ENCODE data around the gene MACROD2.
A peak's percentile ranks its signal among the peaks of the same experiment; 100 is the strongest.

The MACROD2 gene

DNA sequence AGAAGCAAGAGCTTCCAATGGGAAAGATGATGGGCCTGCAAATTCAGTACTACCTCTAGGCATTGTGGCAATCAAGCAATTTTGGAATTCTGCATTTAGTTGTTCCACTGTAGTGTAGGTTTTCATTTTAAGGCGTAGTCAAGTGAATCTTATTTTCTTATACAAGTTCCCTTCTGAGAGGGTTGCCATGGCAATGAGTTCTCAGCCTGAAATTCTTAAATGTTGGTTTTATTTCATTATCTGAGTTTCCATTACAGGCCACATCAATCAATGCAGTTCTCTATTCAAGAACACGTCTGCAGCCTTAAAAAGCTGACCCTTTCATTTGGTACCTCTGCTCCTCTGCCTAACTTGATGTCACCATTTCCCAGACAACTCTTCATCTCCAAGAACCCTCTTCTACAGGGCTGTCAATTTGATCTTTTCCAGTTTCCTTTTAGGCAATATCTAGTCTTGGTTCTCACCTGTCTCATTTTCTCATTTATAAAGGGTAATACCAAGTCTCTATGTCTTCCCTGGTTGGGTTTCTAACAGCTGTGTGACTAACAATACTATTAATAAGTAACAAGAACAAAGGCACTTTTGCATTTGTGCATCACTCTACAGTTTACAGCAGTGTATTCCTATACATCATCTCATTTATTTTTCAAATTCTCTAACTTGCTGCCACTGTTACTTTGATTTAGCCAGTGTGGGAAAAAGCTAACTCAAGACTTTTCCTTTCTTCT is 1240.3 kb downstream of the MACROD2 start:
- DNase-seq (ENCODE audit: low read depth, low spot score): no peak
- H3K36me3 ChIP-seq (ENCODE audit: insufficient read depth, insufficient read length, low read length): no peaks in the 10 kb centered on the region
- no peak overlapping the region for H3K9ac ChIP-seq (ENCODE audit: insufficient read length, low read depth)
- H3K4me3 ChIP-seq (ENCODE audit: insufficient read length, low read depth): no peak overlapping the region
- TF ChIP-seq SUZ12 (IDR thresholded peaks at IDR 0.05; ENCODE audit: extremely low read depth, insufficient read depth, insufficient read length): no peak
- no peak for TF ChIP-seq YY1 (IDR thresholded peaks at IDR 0.05; ENCODE audit: insufficient read depth, insufficient read length)
- no peak for TF ChIP-seq ZNF274 (IDR thresholded peaks at IDR 0.05; ENCODE audit: low read depth, low read length)
- H3K9me3 ChIP-seq (ENCODE audit: insufficient read depth, low read length): no peaks in the 10 kb centered on the region
- H3K27me3 ChIP-seq (ENCODE audit: insufficient read depth, insufficient read length): no peaks in the 10 kb centered on the region
- H3K4me1 ChIP-seq (ENCODE audit: insufficient read depth, insufficient read length): no peaks in the 10 kb centered on the region

DNA sequence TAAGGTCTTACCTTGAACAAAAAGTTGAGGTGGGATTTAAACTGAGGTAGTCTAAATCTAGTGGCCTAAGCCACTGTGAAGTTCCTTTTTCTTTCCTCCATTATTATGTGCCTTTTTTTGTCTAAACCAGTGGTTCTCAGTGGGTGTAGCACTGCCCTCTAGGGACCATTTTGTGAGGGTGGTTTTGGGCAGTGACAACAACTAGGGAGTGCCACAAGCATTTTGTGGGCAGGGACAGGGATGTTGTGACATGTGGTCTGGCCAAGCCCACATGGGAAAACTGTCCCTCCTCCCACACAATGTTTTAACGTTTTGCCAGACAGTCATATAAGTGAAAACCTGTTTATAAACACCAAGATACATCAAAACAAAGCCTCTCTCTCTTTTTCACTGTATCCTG is 1241.5 kb downstream of the MACROD2 start:
- H3K9ac ChIP-seq (ENCODE audit: insufficient read length, low read depth): no peak overlapping the region
- no peaks in the 10 kb centered on the region for H3K4me1 ChIP-seq (ENCODE audit: insufficient read depth, insufficient read length)
- no peaks in the 10 kb centered on the region for H3K36me3 ChIP-seq (ENCODE audit: insufficient read depth, insufficient read length, low read length)
- no peak overlapping the region for H3K4me3 ChIP-seq (ENCODE audit: insufficient read length, low read depth)
- no peaks in the 10 kb centered on the region for H3K27me3 ChIP-seq (ENCODE audit: insufficient read depth, insufficient read length)
- H3K9me3 ChIP-seq (ENCODE audit: insufficient read depth, low read length): no peaks in the 10 kb centered on the region
- TF ChIP-seq ZNF274 (IDR thresholded peaks at IDR 0.05; ENCODE audit: low read depth, low read length) (no peak), SUZ12 (IDR thresholded peaks at IDR 0.05; ENCODE audit: extremely low read depth, insufficient read depth, insufficient read length) (no peak), YY1 (IDR thresholded peaks at IDR 0.05; ENCODE audit: insufficient read depth, insufficient read length) (no peak)
- DNase-seq (ENCODE audit: low read depth, low spot score): peak; percentile 30

DNA sequence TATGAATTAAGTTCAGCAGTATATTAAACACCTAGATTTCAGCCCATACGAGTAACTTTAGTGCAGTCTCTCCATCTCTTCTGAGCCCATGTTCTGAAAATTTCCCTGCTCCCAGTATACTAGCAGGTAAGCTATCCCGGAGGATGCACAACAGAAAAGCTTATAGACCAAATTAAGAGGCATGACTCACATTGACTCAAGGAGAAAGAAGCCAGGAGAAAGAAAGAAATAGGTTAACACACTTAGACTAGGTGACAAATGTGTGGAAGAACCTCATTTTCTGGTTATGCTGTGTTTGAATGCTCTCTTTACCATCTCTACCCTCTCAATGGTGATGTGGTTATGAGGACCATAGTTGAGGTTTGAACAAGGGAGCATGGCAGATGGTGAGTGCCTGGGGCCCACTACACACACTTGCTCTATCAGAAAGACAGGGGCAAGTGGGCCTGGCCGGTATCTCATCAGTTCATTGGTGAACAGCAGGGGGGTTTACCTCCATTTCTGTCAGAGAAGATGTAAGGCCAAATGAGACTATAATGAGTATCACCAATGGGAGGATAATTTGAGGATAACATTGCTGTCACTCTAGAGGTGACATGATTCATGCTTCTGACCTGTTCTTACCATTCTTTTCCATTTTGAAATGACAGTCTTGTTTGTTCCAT is 1244.4 kb downstream of the MACROD2 start:
- Histone ChIP-seq H3K9ac (ENCODE audit: insufficient read length, low read depth) (no peak overlapping the region), H3K9me3 (ENCODE audit: insufficient read depth, low read length) (no peaks in the 10 kb centered on the region), H3K4me1 (ENCODE audit: insufficient read depth, insufficient read length) (no peaks in the 10 kb centered on the region), H3K4me3 (ENCODE audit: insufficient read length, low read depth) (no peak overlapping the region), H3K36me3 (ENCODE audit: insufficient read depth, insufficient read length, low read length) (no peaks in the 10 kb centered on the region), H3K27me3 (ENCODE audit: insufficient read depth, insufficient read length) (no peaks in the 10 kb centered on the region)
- TF ChIP-seq ZNF274 (IDR thresholded peaks at IDR 0.05; ENCODE audit: low read depth, low read length): no peak
- no peak for TF ChIP-seq YY1 (IDR thresholded peaks at IDR 0.05; ENCODE audit: insufficient read depth, insufficient read length)
- TF ChIP-seq SUZ12 (IDR thresholded peaks at IDR 0.05; ENCODE audit: extremely low read depth, insufficient read depth, insufficient read length): no peak
- no peak for DNase-seq (ENCODE audit: low read depth, low spot score)

DNA sequence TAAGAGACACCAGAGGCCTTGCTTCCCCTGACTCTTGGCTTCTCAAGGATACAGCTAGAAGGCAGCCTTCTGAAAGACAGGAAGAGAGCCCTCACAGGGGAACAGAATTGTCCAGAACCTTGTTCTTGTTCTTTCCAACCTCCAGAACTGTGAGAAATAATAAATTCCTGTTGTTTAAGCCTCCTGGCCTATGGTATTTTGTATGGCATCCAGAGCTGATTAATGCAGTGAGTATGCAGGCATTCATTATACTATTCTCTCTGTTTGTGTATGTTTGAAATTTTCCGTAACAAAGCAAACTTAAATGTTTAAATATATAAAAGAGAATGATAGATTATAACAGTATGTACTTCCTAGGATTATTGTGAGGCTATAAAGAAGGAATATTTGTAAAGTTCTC is 1245.5 kb downstream of the MACROD2 start:
- Histone ChIP-seq H3K27me3 (ENCODE audit: insufficient read depth, insufficient read length) (no peaks in the 10 kb centered on the region), H3K9me3 (ENCODE audit: insufficient read depth, low read length) (no peaks in the 10 kb centered on the region), H3K4me1 (ENCODE audit: insufficient read depth, insufficient read length) (no peaks in the 10 kb centered on the region), H3K4me3 (ENCODE audit: insufficient read length, low read depth) (no peak overlapping the region), H3K9ac (ENCODE audit: insufficient read length, low read depth) (no peak overlapping the region), H3K36me3 (ENCODE audit: insufficient read depth, insufficient read length, low read length) (no peaks in the 10 kb centered on the region)
- no peak for TF ChIP-seq YY1 (IDR thresholded peaks at IDR 0.05; ENCODE audit: insufficient read depth, insufficient read length)
- no peak for TF ChIP-seq ZNF274 (IDR thresholded peaks at IDR 0.05; ENCODE audit: low read depth, low read length)
- no peak for TF ChIP-seq SUZ12 (IDR thresholded peaks at IDR 0.05; ENCODE audit: extremely low read depth, insufficient read depth, insufficient read length)
- DNase-seq (ENCODE audit: low read depth, low spot score): no peak

DNA sequence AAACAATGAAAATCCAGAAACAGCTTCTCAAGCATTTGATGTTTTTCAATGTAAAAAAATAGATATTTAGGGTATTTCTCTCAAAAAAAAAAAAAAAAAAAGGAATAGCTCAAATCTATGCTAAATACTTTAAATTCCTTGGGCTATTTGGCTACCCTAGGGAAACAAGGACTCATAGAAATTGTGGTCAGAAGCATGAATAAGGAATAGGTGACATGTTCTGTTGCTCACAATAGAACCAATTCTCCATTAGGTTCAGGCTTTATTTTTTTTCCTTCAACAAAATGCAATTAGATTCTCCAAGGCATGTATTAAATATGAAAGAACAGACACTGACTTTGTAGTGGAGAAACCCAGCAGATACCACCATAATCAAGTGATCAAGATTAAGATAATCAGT is 1246.4 kb downstream of the MACROD2 start:
- no peak for TF ChIP-seq YY1 (IDR thresholded peaks at IDR 0.05; ENCODE audit: insufficient read depth, insufficient read length)

DNA sequence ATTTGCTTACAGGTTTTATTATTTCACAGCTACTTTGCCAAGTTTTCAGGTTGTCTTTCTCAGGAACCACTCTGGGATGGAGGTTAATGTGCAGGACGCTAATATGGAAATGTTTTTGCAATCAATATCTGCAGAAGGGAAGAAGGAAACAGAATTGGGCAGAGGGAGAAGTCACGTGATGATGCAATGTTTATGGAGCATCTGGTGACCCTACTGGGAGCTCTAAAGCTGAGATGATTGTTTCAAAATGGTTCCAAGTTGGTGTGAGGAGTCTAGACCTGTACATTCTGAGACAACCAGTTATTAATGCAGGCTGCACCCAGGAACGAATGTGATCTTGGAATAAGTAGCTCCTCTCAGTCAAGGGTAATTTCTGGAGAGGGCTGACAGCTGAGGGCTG is 1247.5 kb downstream of the MACROD2 start:
- H3K4me1 ChIP-seq (ENCODE audit: insufficient read depth, insufficient read length): no peaks in the 10 kb centered on the region
- no peak for DNase-seq (ENCODE audit: low read depth, low spot score)
- H3K9me3 ChIP-seq (ENCODE audit: insufficient read depth, low read length): no peaks in the 10 kb centered on the region
- H3K27me3 ChIP-seq (ENCODE audit: insufficient read depth, insufficient read length): no peaks in the 10 kb centered on the region
- H3K9ac ChIP-seq (ENCODE audit: insufficient read length, low read depth): no peak overlapping the region
- H3K36me3 ChIP-seq (ENCODE audit: insufficient read depth, insufficient read length, low read length): no peaks in the 10 kb centered on the region
- no peak overlapping the region for H3K4me3 ChIP-seq (ENCODE audit: insufficient read length, low read depth)
- TF ChIP-seq SUZ12 (IDR thresholded peaks at IDR 0.05; ENCODE audit: extremely low read depth, insufficient read depth, insufficient read length): no peak
- no peak for TF ChIP-seq YY1 (IDR thresholded peaks at IDR 0.05; ENCODE audit: insufficient read depth, insufficient read length)
- no peak for TF ChIP-seq ZNF274 (IDR thresholded peaks at IDR 0.05; ENCODE audit: low read depth, low read length)

More for the DNA sequence above, 1246.4 kb downstream of the MACROD2 start:
- Histone ChIP-seq H3K9me3 (ENCODE audit: insufficient read depth, low read length) (no peaks in the 10 kb centered on the region), H3K4me1 (ENCODE audit: insufficient read depth, insufficient read length) (no peaks in the 10 kb centered on the region), H3K9ac (ENCODE audit: insufficient read length, low read depth) (no peak overlapping the region), H3K4me3 (ENCODE audit: insufficient read length, low read depth) (no peak overlapping the region), H3K36me3 (ENCODE audit: insufficient read depth, insufficient read length, low read length) (no peaks in the 10 kb centered on the region), H3K27me3 (ENCODE audit: insufficient read depth, insufficient read length) (no peaks in the 10 kb centered on the region)
- DNase-seq (ENCODE audit: low read depth, low spot score): no peak

DNA sequence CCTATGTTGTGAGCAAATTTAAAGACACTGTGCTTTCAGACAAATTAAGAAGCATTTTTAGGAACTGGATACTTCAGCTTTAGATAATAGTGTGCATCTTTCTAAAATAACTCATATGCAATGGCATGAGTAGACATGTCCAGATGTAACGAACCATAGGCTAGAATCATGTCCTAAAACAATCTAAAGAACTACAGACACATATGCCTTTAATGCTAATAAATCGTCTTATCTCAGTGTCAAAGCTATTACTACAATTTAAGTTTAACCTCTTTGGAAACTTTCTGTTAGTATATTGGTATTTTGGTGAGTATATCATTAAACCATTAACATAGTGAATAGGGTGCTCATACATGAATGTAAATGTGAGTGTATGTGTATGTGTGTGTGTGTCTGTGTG is 1250.6 kb downstream of the MACROD2 start:
- no peak for DNase-seq (ENCODE audit: low read depth, low spot score)
- H3K4me1 ChIP-seq (ENCODE audit: insufficient read depth, insufficient read length): no peaks in the 10 kb centered on the region
- no peaks in the 10 kb centered on the region for H3K9me3 ChIP-seq (ENCODE audit: insufficient read depth, low read length)
- H3K9ac ChIP-seq (ENCODE audit: insufficient read length, low read depth): no peak overlapping the region
- no peaks in the 10 kb centered on the region for H3K36me3 ChIP-seq (ENCODE audit: insufficient read depth, insufficient read length, low read length)
- no peak overlapping the region for H3K4me3 ChIP-seq (ENCODE audit: insufficient read length, low read depth)
- no peaks in the 10 kb centered on the region for H3K27me3 ChIP-seq (ENCODE audit: insufficient read depth, insufficient read length)
- TF ChIP-seq YY1 (IDR thresholded peaks at IDR 0.05; ENCODE audit: insufficient read depth, insufficient read length) (no peak), ZNF274 (IDR thresholded peaks at IDR 0.05; ENCODE audit: low read depth, low read length) (no peak), SUZ12 (IDR thresholded peaks at IDR 0.05; ENCODE audit: extremely low read depth, insufficient read depth, insufficient read length) (no peak)
